WTC11 (cell line): ENCODE results near the gene CNKSR3.

Experiments
- CBFB ChIP-seq: sonication (generic); formaldehyde crosslinking; IDR thresholded peaks from 2 replicates; pipeline ENCODE4 v1.8.1; 2022; ENCODE audit warnings: mild to moderate bottlenecking, low read depth, missing genetic modification reagents
- CREM ChIP-seq: sonication (generic); formaldehyde crosslinking; IDR thresholded peaks from 2 replicates; pipeline ENCODE4 v1.8.1; 2022; ENCODE audit warnings: mild to moderate bottlenecking, missing genetic modification reagents, moderate library complexity
- ESRRA ChIP-seq: sonication (generic); formaldehyde crosslinking; IDR thresholded peaks from 2 replicates; pipeline ENCODE4 v1.8.1; 2022; ENCODE audit warnings: mild to moderate bottlenecking, missing genetic modification reagents, borderline replicate concordance
- HMGA2 ChIP-seq: fragments of 250-450 bp; sonication (Bioruptor Pico); IDR thresholded peaks from 2 replicates; pipeline ENCODE4 v1.4.0; 2021; ENCODE audit warnings: mild to moderate bottlenecking, moderate library complexity
- JUN ChIP-seq: sonication (generic); formaldehyde crosslinking; IDR thresholded peaks from 2 replicates; pipeline ENCODE4 v1.8.0; 2023; ENCODE audit warnings: mild to moderate bottlenecking, missing genetic modification reagents
- NFYB ChIP-seq: sonication (generic); formaldehyde crosslinking; conservative IDR thresholded peaks from 2 replicates; pipeline ENCODE4 v1.8.0; 2022; ENCODE audit warnings: low read depth, missing genetic modification reagents
- SMAD3 ChIP-seq: sonication (generic); formaldehyde crosslinking; IDR thresholded peaks from 2 replicates; pipeline ENCODE4 v1.8.0; 2022; ENCODE audit warnings: missing genetic modification reagents, mild to moderate bottlenecking, borderline replicate concordance
- SP1 ChIP-seq: sonication (generic); formaldehyde crosslinking; conservative IDR thresholded peaks from 2 replicates; pipeline ENCODE4 v1.8.1; 2022; ENCODE audit warnings: missing genetic modification reagents
- USF2 ChIP-seq: sonication (generic); formaldehyde crosslinking; IDR thresholded peaks from 2 replicates; pipeline ENCODE4 v1.8.1; 2023; ENCODE audit warnings: mild to moderate bottlenecking, missing genetic modification reagents, moderate library complexity
- ZBTB21 ChIP-seq: sonication (generic); formaldehyde crosslinking; IDR thresholded peaks from 2 replicates; pipeline ENCODE4 v1.8.1; 2023; ENCODE audit warnings: mild to moderate bottlenecking, missing genetic modification reagents, borderline replicate concordance
- ZNF232 ChIP-seq: sonication (generic); formaldehyde crosslinking; IDR thresholded peaks from 2 replicates; pipeline ENCODE4 v1.8.0; 2022; ENCODE audit warnings: mild to moderate bottlenecking, missing genetic modification reagents
- ZNF263 ChIP-seq: sonication (generic); formaldehyde crosslinking; IDR thresholded peaks from 2 replicates; pipeline ENCODE4 v1.8.1; 2022; ENCODE audit warnings: low read depth, mild to moderate bottlenecking, moderate library complexity, missing genetic modification reagents
- ZNF512 ChIP-seq: sonication (generic); formaldehyde crosslinking; IDR thresholded peaks from 2 replicates; pipeline ENCODE4 v1.8.1; 2022; ENCODE audit warnings: missing genetic modification reagents, borderline replicate concordance
- TF ChIP-seq, protein P1 (sequence below): fragments of 200-600 bp; IDR thresholded peaks from 2 replicates; pipeline ENCODE4 v1.8.0; 2022; ENCODE audit warnings: antibody characterized with exemption

GRCh38 chr6:154429711-154430110, 80.8 kb downstream of the CNKSR3 start:
- TF ChIP-seq NFYB (CRISPR knock-in tag) = no peak
- TF ChIP-seq, protein P1, sequence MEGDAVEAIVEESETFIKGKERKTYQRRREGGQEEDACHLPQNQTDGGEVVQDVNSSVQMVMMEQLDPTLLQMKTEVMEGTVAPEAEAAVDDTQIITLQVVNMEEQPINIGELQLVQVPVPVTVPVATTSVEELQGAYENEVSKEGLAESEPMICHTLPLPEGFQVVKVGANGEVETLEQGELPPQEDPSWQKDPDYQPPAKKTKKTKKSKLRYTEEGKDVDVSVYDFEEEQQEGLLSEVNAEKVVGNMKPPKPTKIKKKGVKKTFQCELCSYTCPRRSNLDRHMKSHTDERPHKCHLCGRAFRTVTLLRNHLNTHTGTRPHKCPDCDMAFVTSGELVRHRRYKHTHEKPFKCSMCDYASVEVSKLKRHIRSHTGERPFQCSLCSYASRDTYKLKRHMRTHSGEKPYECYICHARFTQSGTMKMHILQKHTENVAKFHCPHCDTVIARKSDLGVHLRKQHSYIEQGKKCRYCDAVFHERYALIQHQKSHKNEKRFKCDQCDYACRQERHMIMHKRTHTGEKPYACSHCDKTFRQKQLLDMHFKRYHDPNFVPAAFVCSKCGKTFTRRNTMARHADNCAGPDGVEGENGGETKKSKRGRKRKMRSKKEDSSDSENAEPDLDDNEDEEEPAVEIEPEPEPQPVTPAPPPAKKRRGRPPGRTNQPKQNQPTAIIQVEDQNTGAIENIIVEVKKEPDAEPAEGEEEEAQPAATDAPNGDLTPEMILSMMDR = no peak
- no peak for TF ChIP-seq SMAD3 (CRISPR knock-in tag)
- no peak for TF ChIP-seq HMGA2 (CRISPR knock-in tag)
- TF ChIP-seq ZNF512 (CRISPR knock-in tag) = no peak
- TF ChIP-seq ZNF232 (CRISPR knock-in tag) = no peak
- TF ChIP-seq USF2 (CRISPR knock-in tag) = no peak
- no peak for TF ChIP-seq CBFB (CRISPR knock-in tag)
- TF ChIP-seq ZBTB21 = no peak
- TF ChIP-seq ESRRA (CRISPR knock-in tag) = no peak
- TF ChIP-seq SP1 (CRISPR knock-in tag) = no peak
- no peak for TF ChIP-seq CREM (CRISPR knock-in tag)
- TF ChIP-seq ZNF263 (CRISPR knock-in tag) = no peak
- TF ChIP-seq JUN (CRISPR knock-in tag) = no peak
